PFSK-1 (cell line): Measurements from ENCODE around the gene TRAPPC10.

ENCODE experiments used
- FOXP2 ChIP-seq: optimal IDR thresholded peaks from 2 replicates; pipeline ENCODE3; 2011; ENCODE audit warnings: borderline replicate concordance, control low read depth, inconsistent platforms; ENCODE audit not compliant: insufficient read depth; ENCODE audit errors: extremely low read length, extremely low read depth
- POLR2AphosphoS5 ChIP-seq: IDR thresholded peaks from 2 replicates; pipeline ENCODE4 v1.6.1; 2012; ENCODE audit warnings: low read depth, mild to moderate bottlenecking, control low read depth, low read length, moderate library complexity
- REST ChIP-seq, 2 experiments: IDR thresholded peaks; 2 replicates each; pipeline versions ENCODE4 v1.6.1 to v1.8.0; 2011 to 2012; ENCODE audit warnings: low read depth in 2 of 2, low read length in 2 of 2, control low read depth in 1 of 2, inconsistent platforms in 1 of 2, mild to moderate bottlenecking in 1 of 2, moderate library complexity in 1 of 2; ENCODE audit not compliant: insufficient read depth in 1 of 2
- SIN3A ChIP-seq: IDR thresholded peaks from 2 replicates; pipeline ENCODE4 v1.6.1; 2012; ENCODE audit warnings: mild to moderate bottlenecking, low read length, moderate library complexity, borderline replicate concordance; ENCODE audit not compliant: insufficient read depth
- TAF1 ChIP-seq: IDR thresholded peaks from 2 replicates; pipeline ENCODE4 v1.6.1; 2012; ENCODE audit warnings: low read length, control low read depth, borderline replicate concordance; ENCODE audit not compliant: insufficient read depth

- TF ChIP-seq REST (IDR thresholded peaks at IDR 0.05; ENCODE audit: insufficient read depth in 1 of 2, low read depth in 2 of 2, low read length in 2 of 2), result no peak
- no peak for TF ChIP-seq TAF1
- no peak for TF ChIP-seq POLR2AphosphoS5
- TF ChIP-seq SIN3A, result no peak
- TF ChIP-seq FOXP2, result no peak
Observed at GRCh38 chr21:44002511-44002910, 9.6 kb upstream of the TRAPPC10 start.
